Measurements from ENCODE around the gene PIK3R6.

Gene PIK3R6

DNA sequence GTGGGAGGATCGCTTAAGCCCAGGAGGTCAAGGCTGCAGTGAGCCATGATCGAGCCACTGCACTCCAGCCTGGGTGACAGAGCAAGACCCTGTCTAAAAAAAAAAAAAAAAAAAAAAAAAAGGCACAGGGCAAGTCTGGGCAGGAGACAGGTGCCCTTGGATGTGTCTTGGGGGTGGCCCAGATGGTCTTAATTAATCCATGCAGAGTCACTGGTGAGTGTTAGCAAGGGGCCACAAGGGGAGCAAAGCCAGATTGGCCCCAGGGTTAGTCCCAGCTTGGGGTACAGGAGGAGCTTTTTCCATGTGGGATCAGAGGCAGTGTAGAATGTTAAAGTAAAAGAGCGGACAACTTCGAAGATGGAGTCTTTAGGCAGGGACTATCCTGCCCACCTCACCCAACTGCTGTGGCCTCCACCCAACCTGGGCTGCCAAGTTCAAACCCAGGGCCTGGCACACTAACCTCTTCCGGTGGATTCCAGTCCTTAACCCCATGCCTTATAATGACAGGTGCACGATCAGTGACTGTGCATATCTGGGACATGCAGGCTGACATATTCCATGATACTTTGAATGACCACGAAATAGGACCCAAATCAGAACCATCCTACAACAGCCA lies 36.1 kb downstream of the PIK3R6 start:
- Histone ChIP-seq H3K4me3 (ENCODE audit: low read depth, low read length) (no peak overlapping the region), H3K9ac (ENCODE audit: low read length) (no peak overlapping the region), H3K27me3 (ENCODE audit: control insufficient read depth, insufficient read depth, low read length) (no peaks in the 10 kb centered on the region), H3K36me3 (ENCODE audit: control insufficient read depth, insufficient read depth, low read length) (no peaks in the 10 kb centered on the region), H3K27ac (ENCODE audit: low read depth, low read length) (no peak overlapping the region), H3K4me1 (ENCODE audit: control insufficient read depth, insufficient read depth, low read length) (no peaks in the 10 kb centered on the region), H3K9me3 (ENCODE audit: control insufficient read depth, insufficient read depth, low read depth, low read length) (no peaks in the 10 kb centered on the region)

DNA sequence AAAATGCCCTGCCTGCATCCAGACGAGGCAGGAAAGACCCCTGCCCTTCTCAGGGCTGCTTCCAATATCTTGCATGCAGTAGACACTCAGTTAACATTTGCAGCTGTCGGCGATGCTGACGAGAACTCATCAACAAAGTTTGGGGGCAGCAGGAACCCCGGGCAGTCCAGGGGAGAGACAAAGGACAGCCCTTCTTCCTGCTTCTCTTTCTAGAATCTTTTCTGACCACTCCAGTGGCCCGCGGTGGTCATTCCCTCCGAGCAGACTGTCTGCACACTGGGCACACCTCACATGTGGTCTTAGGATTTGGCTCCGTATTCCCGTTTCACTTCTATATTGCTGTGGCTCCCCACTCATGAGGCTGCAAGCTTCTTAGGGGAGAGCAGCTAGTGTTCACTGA lies 37.3 kb downstream of the PIK3R6 start:
- H3K9ac ChIP-seq (ENCODE audit: low read length) = no peak overlapping the region
- H3K9me3 ChIP-seq (ENCODE audit: control insufficient read depth, insufficient read depth, low read depth, low read length) = no peaks in the 10 kb centered on the region
- H3K36me3 ChIP-seq (ENCODE audit: control insufficient read depth, insufficient read depth, low read length) = no peaks in the 10 kb centered on the region
- H3K4me1 ChIP-seq (ENCODE audit: control insufficient read depth, insufficient read depth, low read length) = no peaks in the 10 kb centered on the region
- H3K27me3 ChIP-seq (ENCODE audit: control insufficient read depth, insufficient read depth, low read length) = no peaks in the 10 kb centered on the region
- H3K27ac ChIP-seq (ENCODE audit: low read depth, low read length) = no peak overlapping the region
- H3K4me3 ChIP-seq (ENCODE audit: low read depth, low read length) = no peak overlapping the region

DNA sequence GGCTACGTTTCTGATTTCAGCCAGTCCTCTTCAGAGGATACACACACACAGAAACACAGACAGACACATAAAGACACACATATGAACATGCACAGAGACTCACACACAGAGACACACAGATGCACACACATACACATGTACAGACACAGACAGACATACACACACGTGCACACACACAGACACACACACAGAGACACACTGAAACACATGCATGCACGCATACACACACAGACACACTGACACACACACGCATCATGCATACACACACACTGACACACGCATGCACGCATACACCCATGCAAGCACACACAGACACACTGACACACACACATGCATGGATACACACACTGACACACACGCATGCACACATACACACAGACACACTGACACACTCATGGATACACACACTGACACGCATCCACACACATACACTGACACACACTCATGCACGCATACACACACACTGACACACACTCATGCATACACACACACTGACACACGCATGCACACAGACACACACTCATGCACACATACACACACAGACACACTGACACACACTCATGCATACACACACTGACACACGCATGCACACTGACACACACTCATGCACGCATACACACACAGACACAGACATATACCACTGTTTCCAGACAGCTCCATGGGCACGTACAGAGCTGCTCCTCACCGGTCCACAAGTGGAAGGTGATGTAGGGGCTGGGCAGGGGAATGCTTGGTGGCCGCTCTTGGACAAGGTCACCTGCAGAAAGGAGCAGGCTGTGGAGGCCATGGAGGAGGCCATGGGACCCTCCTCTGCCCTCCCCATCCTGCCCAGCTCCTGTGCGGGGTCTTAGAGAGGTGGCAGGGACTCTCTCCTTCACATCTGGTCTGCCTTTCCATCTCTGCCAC lies 38.2 kb downstream of the PIK3R6 start:
- H3K36me3 ChIP-seq (ENCODE audit: control insufficient read depth, insufficient read depth, low read length) = no peaks in the 10 kb centered on the region
- H3K27me3 ChIP-seq (ENCODE audit: control insufficient read depth, insufficient read depth, low read length) = no peaks in the 10 kb centered on the region
- peaks cover 7% of the 10 kb centered on the region for H3K9me3 ChIP-seq (ENCODE audit: control insufficient read depth, insufficient read depth, low read depth, low read length)
- H3K4me1 ChIP-seq (ENCODE audit: control insufficient read depth, insufficient read depth, low read length) = no peaks in the 10 kb centered on the region
- no peak overlapping the region for H3K4me3 ChIP-seq (ENCODE audit: low read depth, low read length)
- H3K9ac ChIP-seq (ENCODE audit: low read length) = no peak overlapping the region
- no peak overlapping the region for H3K27ac ChIP-seq (ENCODE audit: low read depth, low read length)

DNA sequence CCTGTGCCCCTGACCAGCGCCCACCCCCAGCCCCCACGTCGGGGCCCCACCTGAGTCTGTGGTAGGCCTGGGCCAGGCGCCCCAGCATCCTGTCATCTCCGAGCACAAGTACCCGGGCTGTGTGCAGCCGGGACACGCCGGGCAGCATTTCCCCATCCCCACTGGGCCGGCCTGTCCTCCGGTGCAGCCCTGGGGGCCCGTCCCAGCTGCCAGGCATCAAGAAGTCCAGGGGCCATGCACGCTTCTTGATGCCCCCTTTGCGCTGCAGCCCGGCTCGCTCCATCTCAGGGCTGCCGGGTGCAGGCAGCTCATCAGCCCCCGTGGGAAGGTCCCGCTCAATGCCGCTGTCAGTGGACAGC lies 39.0 kb downstream of the PIK3R6 start:
- Histone ChIP-seq H3K36me3 (ENCODE audit: control insufficient read depth, insufficient read depth, low read length) (no peaks in the 10 kb centered on the region), H3K9ac (ENCODE audit: low read length) (no peak overlapping the region), H3K4me1 (ENCODE audit: control insufficient read depth, insufficient read depth, low read length) (no peaks in the 10 kb centered on the region), H3K4me3 (ENCODE audit: low read depth, low read length) (no peak overlapping the region), H3K27me3 (ENCODE audit: control insufficient read depth, insufficient read depth, low read length) (no peaks in the 10 kb centered on the region), H3K27ac (ENCODE audit: low read depth, low read length) (no peak overlapping the region), H3K9me3 (ENCODE audit: control insufficient read depth, insufficient read depth, low read depth, low read length) (peaks cover 11% of the 10 kb centered on the region)

DNA sequence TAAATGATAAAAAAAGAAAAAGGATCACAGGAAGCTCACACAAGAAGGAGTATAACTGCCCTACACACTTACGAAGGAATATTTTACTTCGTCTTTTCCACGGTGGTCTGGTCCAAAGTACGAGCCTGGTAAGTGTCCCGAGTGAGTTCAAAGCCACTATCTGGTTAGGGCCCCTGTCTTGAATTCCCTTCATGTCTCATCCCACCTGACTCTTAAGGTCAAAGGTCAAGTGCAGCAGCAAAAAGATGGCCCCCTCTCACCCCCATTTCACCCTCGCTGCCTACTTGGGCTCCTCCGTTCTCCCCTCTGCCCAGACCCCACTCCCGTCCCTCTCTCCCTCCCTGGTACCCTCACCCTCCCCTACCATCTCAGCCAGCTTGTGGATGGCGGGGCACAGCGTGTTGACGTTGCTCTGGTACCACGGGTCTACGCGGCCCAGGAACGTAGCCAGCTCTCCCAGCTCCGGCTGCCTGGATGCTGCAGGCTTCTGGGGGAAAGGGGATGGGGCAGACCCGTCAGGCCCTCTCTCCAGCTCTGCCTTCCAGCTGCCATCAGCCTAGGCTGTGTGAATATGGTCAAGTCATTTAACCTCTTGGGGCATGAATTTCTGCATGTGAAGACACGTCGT lies 40.6 kb downstream of the PIK3R6 start:
- H3K9me3 ChIP-seq (ENCODE audit: control insufficient read depth, insufficient read depth, low read depth, low read length) = peaks cover 12% of the 10 kb centered on the region
- no peak overlapping the region for H3K27ac ChIP-seq (ENCODE audit: low read depth, low read length)
- H3K36me3 ChIP-seq (ENCODE audit: control insufficient read depth, insufficient read depth, low read length) = no peaks in the 10 kb centered on the region
- H3K4me1 ChIP-seq (ENCODE audit: control insufficient read depth, insufficient read depth, low read length) = no peaks in the 10 kb centered on the region
- no peak overlapping the region for H3K9ac ChIP-seq (ENCODE audit: low read length)
- H3K27me3 ChIP-seq (ENCODE audit: control insufficient read depth, insufficient read depth, low read length) = no peaks in the 10 kb centered on the region
- no peak overlapping the region for H3K4me3 ChIP-seq (ENCODE audit: low read depth, low read length)

DNA sequence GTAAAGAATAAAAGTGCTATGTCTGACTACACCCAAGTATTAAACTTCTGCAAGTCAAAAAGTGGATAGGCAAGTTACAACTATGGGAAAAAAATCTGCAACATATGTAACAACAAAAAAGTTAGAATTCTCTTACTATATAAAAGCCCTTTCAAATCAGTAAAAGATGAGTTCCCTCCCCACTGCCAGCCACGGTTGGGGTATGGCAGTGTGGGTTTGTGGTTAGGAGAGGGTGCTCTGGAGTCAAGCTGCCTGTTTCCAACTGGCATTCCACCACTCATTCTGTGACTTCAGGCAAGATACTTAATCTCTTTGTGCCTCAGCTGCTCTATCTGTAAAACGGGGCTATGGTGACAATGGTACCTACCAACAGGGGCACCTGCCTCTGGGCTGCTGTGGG lies 41.7 kb downstream of the PIK3R6 start:
- no peak overlapping the region for H3K9ac ChIP-seq (ENCODE audit: low read length)
- H3K27ac ChIP-seq (ENCODE audit: low read depth, low read length) = no peak overlapping the region
- no peak overlapping the region for H3K4me3 ChIP-seq (ENCODE audit: low read depth, low read length)
- H3K27me3 ChIP-seq (ENCODE audit: control insufficient read depth, insufficient read depth, low read length) = no peaks in the 10 kb centered on the region
- H3K36me3 ChIP-seq (ENCODE audit: control insufficient read depth, insufficient read depth, low read length) = no peaks in the 10 kb centered on the region
- H3K9me3 ChIP-seq (ENCODE audit: control insufficient read depth, insufficient read depth, low read depth, low read length) = peaks cover 12% of the 10 kb centered on the region
- no peaks in the 10 kb centered on the region for H3K4me1 ChIP-seq (ENCODE audit: control insufficient read depth, insufficient read depth, low read length)

DNA sequence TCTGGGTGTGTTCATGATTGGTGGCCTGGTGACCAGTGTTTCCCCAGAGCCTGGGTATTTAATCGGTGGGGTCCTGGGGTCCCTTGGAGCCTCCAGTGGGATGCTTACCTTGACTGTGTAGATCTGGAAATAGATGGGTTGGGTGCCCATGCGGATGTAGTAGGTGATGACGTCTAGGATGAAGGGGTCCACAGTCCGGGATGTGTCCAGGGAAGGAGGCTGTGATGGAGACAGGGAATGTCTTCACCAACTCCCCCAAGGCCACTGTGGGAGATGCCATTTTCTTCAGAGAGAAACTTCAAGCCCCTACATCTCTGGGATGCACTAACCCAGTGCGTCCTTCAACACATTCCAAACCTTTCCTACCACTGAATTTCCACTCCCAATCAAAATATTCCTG lies 44.2 kb downstream of the PIK3R6 start:
- no peaks in the 10 kb centered on the region for H3K36me3 ChIP-seq (ENCODE audit: control insufficient read depth, insufficient read depth, low read length)
- H3K4me1 ChIP-seq (ENCODE audit: control insufficient read depth, insufficient read depth, low read length) = no peaks in the 10 kb centered on the region
- no peak overlapping the region for H3K9ac ChIP-seq (ENCODE audit: low read length)
- no peaks in the 10 kb centered on the region for H3K27me3 ChIP-seq (ENCODE audit: control insufficient read depth, insufficient read depth, low read length)
- no peak overlapping the region for H3K4me3 ChIP-seq (ENCODE audit: low read depth, low read length)
- H3K27ac ChIP-seq (ENCODE audit: low read depth, low read length) = no peak overlapping the region
- peaks cover 12% of the 10 kb centered on the region for H3K9me3 ChIP-seq (ENCODE audit: control insufficient read depth, insufficient read depth, low read depth, low read length)

DNA sequence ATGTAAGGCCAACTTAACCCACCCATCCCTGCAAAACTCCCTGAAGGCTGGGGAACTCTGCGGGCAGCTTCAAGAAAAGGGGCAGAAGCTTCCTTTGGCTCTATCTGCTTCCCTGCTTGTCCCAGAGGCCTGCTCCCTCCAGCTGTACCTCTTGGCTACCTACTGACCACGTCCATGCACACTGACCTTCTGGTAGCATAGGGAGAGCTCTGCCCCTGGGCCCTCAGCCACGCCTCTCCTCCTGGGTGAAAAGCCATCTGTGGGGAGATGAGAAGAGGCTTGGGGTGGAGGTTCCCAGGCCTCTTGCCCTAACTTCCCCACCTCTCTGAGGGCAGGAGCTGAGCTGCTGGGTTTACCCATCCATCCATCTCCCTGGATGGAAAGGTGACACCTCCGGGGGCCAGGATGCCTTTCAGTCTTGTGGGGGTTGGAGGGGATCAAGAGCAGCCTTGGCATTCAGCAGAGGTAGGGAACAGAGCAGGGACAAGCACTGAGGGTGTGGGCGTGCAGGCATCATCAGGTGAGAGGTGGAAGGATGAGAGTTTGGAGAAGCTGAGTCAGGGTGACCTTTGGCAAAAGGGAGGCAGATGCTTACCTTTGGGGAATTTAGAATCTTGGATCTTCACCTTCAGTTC lies 45.0 kb downstream of the PIK3R6 start:
- H3K36me3 ChIP-seq (ENCODE audit: control insufficient read depth, insufficient read depth, low read length) = no peaks in the 10 kb centered on the region
- H3K9ac ChIP-seq (ENCODE audit: low read length) = no peak overlapping the region
- H3K27me3 ChIP-seq (ENCODE audit: control insufficient read depth, insufficient read depth, low read length) = no peaks in the 10 kb centered on the region
- peaks cover 12% of the 10 kb centered on the region for H3K9me3 ChIP-seq (ENCODE audit: control insufficient read depth, insufficient read depth, low read depth, low read length)
- no peaks in the 10 kb centered on the region for H3K4me1 ChIP-seq (ENCODE audit: control insufficient read depth, insufficient read depth, low read length)
- H3K4me3 ChIP-seq (ENCODE audit: low read depth, low read length) = no peak overlapping the region
- H3K27ac ChIP-seq (ENCODE audit: low read depth, low read length) = no peak overlapping the region

DNA sequence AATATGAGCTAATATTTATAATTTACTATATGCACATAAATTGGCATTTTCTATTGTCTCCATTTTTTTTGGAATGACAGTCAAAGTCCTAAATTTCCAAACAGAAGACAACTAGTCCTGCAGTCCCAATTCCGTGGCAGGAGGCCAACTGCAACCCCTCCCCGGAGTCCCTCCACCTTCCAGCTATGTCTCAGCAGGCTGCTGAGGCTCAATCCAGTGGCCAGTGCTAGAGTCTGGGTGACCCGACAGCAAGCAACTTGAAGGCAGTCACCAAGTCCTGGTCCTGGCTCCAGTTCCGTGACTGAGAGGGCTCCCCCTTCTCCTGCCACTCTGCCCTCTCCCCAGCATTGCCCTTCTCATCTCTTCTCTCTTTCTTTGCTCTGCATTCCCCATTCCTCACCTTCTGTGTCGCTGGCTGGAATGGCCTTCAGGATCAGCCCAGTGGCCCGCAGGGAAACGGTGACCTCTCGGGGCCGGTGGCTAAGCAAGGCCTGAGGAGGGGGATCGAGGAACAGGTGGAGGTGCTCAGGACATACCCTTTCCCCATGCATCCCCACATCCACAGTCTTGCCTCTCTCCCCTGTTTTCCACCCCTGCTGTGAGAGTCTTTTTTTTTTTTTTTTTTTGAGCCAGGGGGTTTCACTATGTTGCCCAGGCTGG lies 45.9 kb downstream of the PIK3R6 start:
- no peaks in the 10 kb centered on the region for H3K36me3 ChIP-seq (ENCODE audit: control insufficient read depth, insufficient read depth, low read length)

DNA sequence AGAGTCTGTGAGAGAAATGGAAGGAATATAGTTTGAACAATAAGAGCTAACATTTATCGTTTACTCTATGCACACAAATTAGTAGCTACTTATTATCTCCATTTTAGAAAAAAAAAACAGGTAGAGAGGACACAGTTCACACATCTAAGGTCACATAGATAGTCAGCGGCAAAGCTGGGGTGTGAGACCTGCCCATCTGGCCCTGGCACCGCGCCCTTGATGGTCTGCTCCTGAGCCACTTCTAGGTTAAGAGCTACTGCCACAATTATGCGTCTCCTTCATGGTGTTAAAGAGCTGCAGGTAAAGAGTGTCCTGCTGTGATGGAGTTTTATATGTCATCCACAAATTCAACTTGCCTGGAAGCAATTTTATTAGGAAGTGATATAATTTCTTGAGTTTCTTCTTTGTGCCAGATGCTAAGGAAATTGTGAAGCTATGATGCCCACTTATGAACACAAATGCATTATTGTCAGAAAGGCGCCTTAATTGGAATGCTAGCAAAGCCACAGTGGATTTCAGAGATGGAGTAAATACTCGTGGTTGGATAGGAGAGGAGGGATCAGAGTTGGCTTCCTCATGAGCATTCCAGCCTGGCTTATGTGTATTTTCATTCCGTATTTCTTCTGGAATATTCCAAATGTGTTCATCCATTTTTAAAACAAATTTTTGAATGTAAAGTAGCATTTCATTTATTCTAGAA lies 47.0 kb downstream of the PIK3R6 start:
- Histone ChIP-seq H3K4me3 (ENCODE audit: low read depth, low read length) (no peak overlapping the region), H3K4me1 (ENCODE audit: control insufficient read depth, insufficient read depth, low read length) (no peaks in the 10 kb centered on the region), H3K9me3 (ENCODE audit: control insufficient read depth, insufficient read depth, low read depth, low read length) (peaks cover 12% of the 10 kb centered on the region), H3K36me3 (ENCODE audit: control insufficient read depth, insufficient read depth, low read length) (no peaks in the 10 kb centered on the region), H3K9ac (ENCODE audit: low read length) (no peak overlapping the region), H3K27me3 (ENCODE audit: control insufficient read depth, insufficient read depth, low read length) (no peaks in the 10 kb centered on the region), H3K27ac (ENCODE audit: low read depth, low read length) (no peak overlapping the region)

More for the DNA sequence above, 45.9 kb downstream of the PIK3R6 start:
- Histone ChIP-seq H3K9me3 (ENCODE audit: control insufficient read depth, insufficient read depth, low read depth, low read length) (peaks cover 12% of the 10 kb centered on the region), H3K9ac (ENCODE audit: low read length) (no peak overlapping the region), H3K4me1 (ENCODE audit: control insufficient read depth, insufficient read depth, low read length) (no peaks in the 10 kb centered on the region), H3K27ac (ENCODE audit: low read depth, low read length) (no peak overlapping the region), H3K4me3 (ENCODE audit: low read depth, low read length) (no peak overlapping the region), H3K27me3 (ENCODE audit: control insufficient read depth, insufficient read depth, low read length) (no peaks in the 10 kb centered on the region)
